Central memory CD8-positive, alpha-beta T cell (primary cell): ENCODE measurements around the gene NOS1.
A peak's percentile ranks its signal among the peaks of the same experiment; 100 is the strongest.
"Not testable (repeated sequence)": the region's sequence is repeated elsewhere in the genome, so short reads cannot be mapped to it uniquely, and the experiment has no call there.

Experiments
- ATAC-seq: fragments of 150-1000 bp; cut with Tn5 transposase; replicated peaks from 2 replicates; pipeline ENCODE4 v1.10.0; 2022; ENCODE audit warnings: mild to moderate bottlenecking, moderate FRiP score, moderate number of reproducible peaks; ENCODE audit not compliant: poor library complexity, severe bottlenecking; ENCODE audit errors: extremely low read depth
- DNase-seq, 2 donors: peaks; one replicate each; pipeline ENCODE4 v3.0.0; 2021; ENCODE audit warnings: low spot score in 2 of 2
- H3K27ac Mint-ChIP-seq: one replicate; pipeline ENCODE4 v1.8.0; 2022; ENCODE audit warnings: low read depth, mild to moderate bottlenecking, moderate library complexity, mixed read lengths
- H3K27me3 Mint-ChIP-seq: one replicate; pipeline ENCODE4 v1.8.0; 2022; ENCODE audit warnings: mixed read lengths
- H3K36me3 Mint-ChIP-seq: one replicate; pipeline ENCODE4 v1.8.0; 2022; ENCODE audit warnings: mild to moderate bottlenecking, moderate library complexity, mixed read lengths; ENCODE audit not compliant: insufficient read depth
- H3K4me1 Mint-ChIP-seq: one replicate; pipeline ENCODE4 v1.8.0; 2022; ENCODE audit warnings: mixed read lengths
- H3K4me3 Mint-ChIP-seq: one replicate; pipeline ENCODE4 v1.8.0; 2022; ENCODE audit warnings: mild to moderate bottlenecking, moderate library complexity, mixed read lengths
- H3K9me3 Mint-ChIP-seq: one replicate; pipeline ENCODE4 v1.8.0; 2022; ENCODE audit warnings: mixed read lengths

The NOS1 gene

DNA sequence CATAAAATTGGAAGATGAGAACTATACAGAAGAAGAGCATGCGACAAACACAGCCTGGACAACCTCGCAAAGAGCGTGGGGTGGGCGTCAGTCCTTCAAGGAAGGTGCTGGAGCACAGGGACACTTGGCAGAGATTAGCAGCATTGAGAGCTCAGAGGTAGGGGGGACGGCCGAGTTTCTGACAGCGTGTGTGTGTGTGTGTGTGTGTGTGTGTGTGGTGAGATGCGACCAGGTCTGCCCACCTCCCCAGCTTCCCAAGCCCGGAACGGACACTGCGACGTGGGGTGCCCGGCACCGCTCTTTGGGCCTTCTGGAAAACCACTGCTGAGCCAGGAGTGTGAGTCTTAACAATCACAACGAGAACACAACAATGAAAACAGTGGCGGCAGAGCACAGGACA, 153.2 kb downstream of the NOS1 start:
- ATAC-seq (no peak), DNase-seq (no peak)
- no peaks in the 10 kb centered on the region for H3K4me1 Mint-ChIP-seq
- peak overlapping the region; percentile 26 for H3K27ac Mint-ChIP-seq
- H3K9me3 Mint-ChIP-seq: no peaks in the 10 kb centered on the region
- H3K4me3 Mint-ChIP-seq: no peak overlapping the region
- peaks cover 50% of the 10 kb centered on the region for H3K27me3 Mint-ChIP-seq
- no peaks in the 10 kb centered on the region for H3K36me3 Mint-ChIP-seq

GRCh38 chr12:117207675-117208074, 153.8 kb downstream of the NOS1 start:
- DNase-seq (no peak), ATAC-seq (no peak)
- Mint-ChIP-seq H3K4me3 (no peak overlapping the region), H3K36me3 (no peaks in the 10 kb centered on the region), H3K4me1 (no peaks in the 10 kb centered on the region), H3K27me3 (peaks cover 51% of the 10 kb centered on the region), H3K27ac (peak overlapping the region; percentile 26), H3K9me3 (no peaks in the 10 kb centered on the region)

GRCh38 chr12:117202556-117202955, 158.9 kb downstream of the NOS1 start:
- no peak for ATAC-seq
- DNase-seq: no peak
- no peaks in the 10 kb centered on the region for H3K4me1 Mint-ChIP-seq
- no peak overlapping the region for H3K4me3 Mint-ChIP-seq
- H3K36me3 Mint-ChIP-seq: peaks cover under 1% of the 10 kb centered on the region
- H3K9me3 Mint-ChIP-seq: no peaks in the 10 kb centered on the region
- peaks cover 58% of the 10 kb centered on the region for H3K27me3 Mint-ChIP-seq
- no peak overlapping the region for H3K27ac Mint-ChIP-seq

- Mint-ChIP-seq H3K9me3 (no peaks in the 10 kb centered on the region), H3K4me1 (no peaks in the 10 kb centered on the region), H3K4me3 (no peak overlapping the region), H3K36me3 (peaks cover 2% of the 10 kb centered on the region), H3K27me3 (peaks cover 58% of the 10 kb centered on the region), H3K27ac (no peak overlapping the region)
- no peak for DNase-seq
- ATAC-seq: no peak
These were observed 159.4 kb downstream of the NOS1 start for GRCh38 chr12:117202033-117202432.

GRCh38 chr12:117199956-117200744, 161.3 kb downstream of the NOS1 start:
- DNase-seq, H3K4me3 Mint-ChIP-seq, H3K27ac Mint-ChIP-seq, H3K9me3 Mint-ChIP-seq, H3K4me1 Mint-ChIP-seq, H3K36me3 Mint-ChIP-seq, ATAC-seq: not testable (repeated sequence)
- peaks cover 56% of the 10 kb centered on the region for H3K27me3 Mint-ChIP-seq

GRCh38 chr12:117196334-117196733, 165.1 kb downstream of the NOS1 start:
- not testable (repeated sequence) for H3K4me1 Mint-ChIP-seq, H3K27ac Mint-ChIP-seq, H3K9me3 Mint-ChIP-seq, ATAC-seq, DNase-seq, H3K36me3 Mint-ChIP-seq, H3K4me3 Mint-ChIP-seq
- H3K27me3 Mint-ChIP-seq: peaks cover 35% of the 10 kb centered on the region

DNA sequence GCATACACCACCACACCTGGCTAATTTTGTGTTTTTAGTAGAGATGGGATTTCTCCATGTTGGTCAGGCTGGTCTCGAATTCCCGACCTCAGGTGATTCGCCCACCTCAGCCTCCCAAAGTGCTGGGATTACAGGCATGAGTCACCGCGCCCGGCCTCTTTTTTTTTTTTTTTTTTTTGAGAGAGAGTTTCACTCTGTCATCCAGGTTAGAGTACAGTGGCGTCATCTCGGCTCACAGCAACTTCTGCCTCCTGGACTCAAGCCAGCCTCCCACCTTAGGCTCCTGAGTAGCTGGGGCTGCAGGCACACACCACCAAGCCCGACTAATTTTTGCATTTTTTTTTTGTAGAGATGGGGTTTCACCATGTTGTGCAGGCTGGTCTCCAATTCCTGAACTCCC, 166.4 kb downstream of the NOS1 start:
- H3K27me3 Mint-ChIP-seq: peaks cover 22% of the 10 kb centered on the region

GRCh38 chr12:117193903-117194302, 167.5 kb downstream of the NOS1 start:
- Mint-ChIP-seq H3K27me3 (peaks cover 22% of the 10 kb centered on the region), H3K4me1 (peaks cover 10% of the 10 kb centered on the region), H3K27ac (no peak overlapping the region), H3K9me3 (no peaks in the 10 kb centered on the region), H3K36me3 (peaks cover 9% of the 10 kb centered on the region), H3K4me3 (no peak overlapping the region)
- ATAC-seq (no peak), DNase-seq (no peak)

More for the DNA sequence above, 166.4 kb downstream of the NOS1 start:
- H3K4me3 Mint-ChIP-seq, H3K9me3 Mint-ChIP-seq, H3K27ac Mint-ChIP-seq, ATAC-seq, H3K36me3 Mint-ChIP-seq, DNase-seq, H3K4me1 Mint-ChIP-seq: not testable (repeated sequence)

GRCh38 chr12:117192581-117192980, 168.8 kb downstream of the NOS1 start:
- H3K9me3 Mint-ChIP-seq: not testable (repeated sequence)
- peaks cover 13% of the 10 kb centered on the region for H3K36me3 Mint-ChIP-seq

GRCh38 chr12:117192057-117192456, 169.4 kb downstream of the NOS1 start:
- ATAC-seq: no peak
- H3K36me3 Mint-ChIP-seq: peaks cover 15% of the 10 kb centered on the region
- H3K27me3 Mint-ChIP-seq: peaks cover 3% of the 10 kb centered on the region
- peak overlapping the region; percentile 25 for H3K4me3 Mint-ChIP-seq
- no peak overlapping the region for H3K27ac Mint-ChIP-seq
- H3K4me1 Mint-ChIP-seq: peaks cover 23% of the 10 kb centered on the region
- no peaks in the 10 kb centered on the region for H3K9me3 Mint-ChIP-seq
- no peak for DNase-seq

More at GRCh38 chr12:117192581-117192980, 168.8 kb downstream of the NOS1 start:
- DNase-seq, H3K4me3 Mint-ChIP-seq, H3K27ac Mint-ChIP-seq, ATAC-seq, H3K27me3 Mint-ChIP-seq: not testable (repeated sequence)
- H3K4me1 Mint-ChIP-seq: peaks cover 20% of the 10 kb centered on the region

DNA sequence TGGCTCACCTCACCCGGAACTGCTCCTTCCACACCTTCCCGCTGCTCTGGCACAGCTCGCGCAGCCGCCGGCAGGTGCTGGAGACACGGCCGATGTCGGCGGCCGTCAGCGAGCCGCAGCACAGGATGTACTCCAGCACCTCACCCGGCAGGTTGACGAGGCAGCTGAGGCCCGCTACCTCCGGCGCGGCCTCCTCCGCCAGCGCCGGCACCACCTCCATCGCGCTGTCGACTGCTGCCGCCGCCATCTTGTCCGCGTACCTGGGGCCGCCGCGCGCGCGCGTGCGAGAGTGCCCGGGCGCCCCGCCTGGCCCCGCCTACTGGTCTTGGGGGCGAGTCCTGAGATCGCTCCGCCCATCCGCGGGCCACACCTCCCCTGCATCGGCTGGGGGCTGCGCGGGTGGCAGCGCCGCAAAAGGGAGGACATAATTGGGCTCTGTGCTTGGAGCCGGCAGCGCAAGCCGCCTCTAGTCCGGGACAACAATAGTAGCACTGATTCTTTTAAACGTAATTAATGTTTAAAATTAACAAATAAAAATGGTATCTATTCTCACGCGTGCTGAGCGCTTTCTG, 171.1 kb downstream of the NOS1 start, which contains the start of gene FBXO21:
Gene FBXO21 (minus strand): TSS at position 261 of the 572 bp plus-strand sequence. CDS start 14 bp downstream, at position 247.
- DNase-seq: peak; percentile 91 to 96
- peak; percentile 85 for ATAC-seq
- Mint-ChIP-seq H3K27ac (peak within 1 kb of the TSS; percentile 87), H3K27me3 (no peaks in the 10 kb centered on the region), H3K4me3 (peak within 1 kb of the TSS; percentile 92), H3K9me3 (no peaks in the 10 kb centered on the region), H3K4me1 (peaks cover 23% of the 10 kb centered on the region), H3K36me3 (peaks cover 27% of the 10 kb centered on the region)

GRCh38 chr12:117189725-117190209, 171.7 kb downstream of the NOS1 start:
- Mint-ChIP-seq H3K4me3 (peak overlapping the region; percentile 92), H3K36me3 (peaks cover 32% of the 10 kb centered on the region), H3K9me3 (no peaks in the 10 kb centered on the region), H3K27me3 (no peaks in the 10 kb centered on the region), H3K4me1 (peaks cover 23% of the 10 kb centered on the region), H3K27ac (peak overlapping the region; percentile 87)
- peak; percentile 41 for ATAC-seq
- peak; percentile 17 to 30 for DNase-seq
